ENCODE results near the gene TRIP12.
A peak's percentile ranks its signal among the peaks of the same experiment; 100 is the strongest.
"Not testable (repeated sequence)": the region's sequence is repeated elsewhere in the genome, so short reads cannot be mapped to it uniquely, and the experiment has no call there.

Gene TRIP12

GRCh38 chr2:229874647-229875046 lies 47.2 kb downstream of the TRIP12 start:
- no peak for DNase-seq (ENCODE audit: low read depth)

GRCh38 chr2:229873123-229873581 lies 48.7 kb downstream of the TRIP12 start:
- DNase-seq (ENCODE audit: low read depth): no peak

GRCh38 chr2:229870903-229871656 lies 50.7 kb downstream of the TRIP12 start:
- DNase-seq (ENCODE audit: low read depth): no peak

GRCh38 chr2:229869226-229869625 lies 52.6 kb downstream of the TRIP12 start:
- DNase-seq (ENCODE audit: low read depth): no peak

GRCh38 chr2:229868794-229869193 lies 53.0 kb downstream of the TRIP12 start:
- no peak for DNase-seq (ENCODE audit: low read depth)

GRCh38 chr2:229865033-229865432 lies 56.8 kb downstream of the TRIP12 start:
- no peak for DNase-seq (ENCODE audit: low read depth)

GRCh38 chr2:229861431-229861830 lies 60.4 kb downstream of the TRIP12 start:
- no peak for DNase-seq (ENCODE audit: low read depth)

GRCh38 chr2:229860334-229860733 lies 61.5 kb downstream of the TRIP12 start:
- DNase-seq (ENCODE audit: low read depth): no peak

- no peak for DNase-seq (ENCODE audit: low read depth)
Measured at GRCh38 chr2:229858351-229858750, 63.5 kb downstream of the TRIP12 start.

GRCh38 chr2:229857634-229858033 lies 64.2 kb downstream of the TRIP12 start:
- DNase-seq (ENCODE audit: low read depth): no peak

- DNase-seq (ENCODE audit: low read depth): no peak
Measured at GRCh38 chr2:229856413-229856812, 65.4 kb downstream of the TRIP12 start.

GRCh38 chr2:229855116-229855515 lies 66.7 kb downstream of the TRIP12 start:
- DNase-seq (ENCODE audit: low read depth): no peak

- DNase-seq (ENCODE audit: low read depth): peak; percentile 11
Measured at GRCh38 chr2:229852565-229852964, 69.2 kb downstream of the TRIP12 start.

- DNase-seq (ENCODE audit: low read depth): no peak
Measured at GRCh38 chr2:229851870-229852269, 69.9 kb downstream of the TRIP12 start.

- DNase-seq (ENCODE audit: low read depth): not testable (repeated sequence)
Measured at GRCh38 chr2:229850355-229851275, 71.2 kb downstream of the TRIP12 start.

GRCh38 chr2:229849073-229849472 lies 72.7 kb downstream of the TRIP12 start:
- no peak for DNase-seq (ENCODE audit: low read depth)

- DNase-seq (ENCODE audit: low read depth): no peak
Measured at GRCh38 chr2:229843613-229844012, 78.2 kb downstream of the TRIP12 start.

- DNase-seq (ENCODE audit: low read depth): no peak
Measured at GRCh38 chr2:229838729-229839128, 83.1 kb downstream of the TRIP12 start.

- DNase-seq (ENCODE audit: low read depth): no peak
Measured at GRCh38 chr2:229836847-229837246, 85.0 kb downstream of the TRIP12 start.

GRCh38 chr2:229835596-229836283 lies 86.1 kb downstream of the TRIP12 start:
- no peak for DNase-seq (ENCODE audit: low read depth)

GRCh38 chr2:229834368-229834767 lies 87.4 kb downstream of the TRIP12 start:
- not testable (repeated sequence) for DNase-seq (ENCODE audit: low read depth)

GRCh38 chr2:229832510-229832898 lies 89.3 kb downstream of the TRIP12 start:
- no peak for DNase-seq (ENCODE audit: low read depth)

Measured in stimulated activated CD8-positive, alpha-beta memory T cell treated with anti-CD3 and anti-CD28 coated beads, Interleukin-4, amount 100 ng/mL, for 24 hours (primary cell).